Adrenal gland (tissue), 12 donors: Measurements from ENCODE around the gene SAMD4A. TPM values are rescaled to one million over a fixed set of nuclear protein-coding genes. Genes with fewer than 3 reads are reported as not detected.

Experiments
- DNase-seq, 7 donors: peaks; one replicate each; pipeline ENCODE4 v3.0.0-alpha.2; 2019 to 2020
- H3K27ac ChIP-seq, 5 donors: fragments of 200-600 bp; sonication (generic) in 4 of 5; 1 replicate in 3 of 5; 2 replicates in 2 of 5; pipeline versions ENCODE4 v1.5.1 to v1.8.0; 2016 to 2020; ENCODE audit warnings: mild to moderate bottlenecking in 1 of 5
- H3K27me3 ChIP-seq: fragments of 200-600 bp; 2 replicates; pipeline ENCODE4 v1.8.0; 2021
- H3K36me3 ChIP-seq, 2 donors: fragments of 200-600 bp; replicated peaks in 1 of 2; 1 replicate in 1 of 2; 2 replicates in 1 of 2; pipeline versions ENCODE4 v1.5.1 to v1.8.0; 2018 to 2022
- H3K4me1 ChIP-seq, 2 donors: fragments of 200-600 bp; replicated peaks in 1 of 2; 1 replicate in 1 of 2; 2 replicates in 1 of 2; pipeline versions ENCODE4 v1.5.1 to v1.8.0; 2018 to 2021
- H3K4me3 ChIP-seq, 4 donors: fragments of 200-600 bp; sonication (generic) in 3 of 4; one replicate each; pipeline ENCODE4 v1.5.1; 2016 to 2018
- H3K9me3 ChIP-seq, 3 donors: fragments of 200-600 bp; sonication (generic) in 1 of 3; replicated peaks in 1 of 3; 1 replicate in 2 of 3; 2 replicates in 1 of 3; pipeline versions ENCODE4 v1.5.1 to v1.8.0; 2016 to 2021
- CTCF ChIP-seq, 6 experiments: fragments of 450-650 bp in 4 of 6; fragments of 200-600 bp in 2 of 6; sonication (generic) in 1 of 6; IDR thresholded peaks; 1 replicate in 5 of 6; 2 replicates in 1 of 6; pipeline versions ENCODE4 v1.5.1 to v1.8.0; 2016 to 2021; ENCODE audit warnings: antibody characterized with exemption in 6 of 6, mild to moderate bottlenecking in 2 of 6, moderate library complexity in 1 of 6
- POLR2A ChIP-seq, 2 donors: fragments of 450-650 bp; IDR thresholded peaks; one replicate each; pipeline ENCODE4 v1.6.1; 2017; ENCODE audit warnings: antibody characterized with exemption in 2 of 2, mild to moderate bottlenecking in 2 of 2, moderate library complexity in 1 of 2
- WGBS, 4 donors: extraction: QIAGEN DNeasy Blood & Tissue Kit in 2 of 4; methylation state at CpG; one replicate each; pipeline versions ENCODE4 v1.1.5 to v1.1.7; 2013 to 2017; 5-methylcytosine and 5-hydroxymethylcytosine counted together
- intact Hi-C, 2 donors: fragments of 100-400 bp; cut with DNase I; formaldehyde crosslinking; loops; one replicate each; pipeline versions ENCODE4 v1.14.1 to v1.15.0; 2022 to 2023
- polyA plus RNA-seq, 3 donors: library from polyadenylated mRNA; stranded (reverse); fragments of 200-250 nt in 2 of 3; fragments of 350-450 nt in 1 of 3; fragmentation: Illumina TruSeq in 1 of 3; extraction: RNeasy Lipid Tissue Mini Kit (QIAGEN cat#74804) in 1 of 3; gene quantifications; one replicate each; pipeline ENCODE4 v1.2.3, GENCODE V29; 2013 to 2014
- total RNA-seq, 9 donors: library from RNA; depleted of rRNA in 4 of 9; stranded (reverse); fragments of >200 nt in 4 of 9; fragments of 120-200 nt in 1 of 9; fragmentation: NEBNext Ultra II Directional in 1 of 9; extraction: Animal tissue kit (Norgen Biotek cat#: 25700) in 1 of 9; gene quantifications; one replicate each; pipeline versions ENCODE4 v1.1.0 to v1.2.4, GENCODE V29; 2013 to 2023
- donor health status: healthy with polysubstance abuse.
- donor health status: Bipolar disorder and iron deficiency.
- donor health status: DM: yes; HTN: yes; CAD: no.
- donor health status: DM: no; HTN: no; CAD: no.
- donor health status: DM: no; HTN: no; CAD: no.
- donor health status: DM: yes; HTN: yes; CAD: no.

Gene SAMD4A
- total and polyA plus RNA-seq, 12 donors = 2.2 to 13.2 (median 8.3) TPM

- Histone ChIP-seq H3K27me3 (no peaks in the 10 kb centered on the region), H3K4me3 (no peak overlapping the region), H3K9me3 (no peaks in the 10 kb centered on the region), H3K27ac (no peak overlapping the region), H3K4me1 (peaks cover 2 to 18% of the 10 kb centered on the region in 2 donors), H3K36me3 (no peaks in the 10 kb centered on the region)
- 78 to 95% (median 85%) methylated on average over 21 of the region's 21 CpGs for WGBS, 4 donors
- intact Hi-C loops = no loop called here
- no peak for DNase-seq
- TF ChIP-seq CTCF (IDR thresholded peaks at IDR 0.05) (no peak), POLR2A (IDR thresholded peaks at IDR 0.05) (no peak)
These were observed 215.2 kb downstream of the SAMD4A start for GRCh38 chr14:54781961-54782750.

GRCh38 chr14:54782751-54783659 is 216.1 kb downstream of the SAMD4A start:
- Histone ChIP-seq H3K27ac (peak overlapping the region in 1 of 5 donors; percentile 49), H3K36me3 (no peaks in the 10 kb centered on the region), H3K4me3 (no peak overlapping the region), H3K27me3 (no peaks in the 10 kb centered on the region), H3K9me3 (no peaks in the 10 kb centered on the region), H3K4me1 (peaks cover 7 to 22% of the 10 kb centered on the region in 2 donors)
- TF ChIP-seq POLR2A (IDR thresholded peaks at IDR 0.05) = no peak
- peak in 2 of 6 experiments; percentile 27 to 34 for TF ChIP-seq CTCF (IDR thresholded peaks at IDR 0.05)
- 80 to 83% (median 80%) methylated on average over 12 to 14 of the region's 14 CpGs for WGBS, 4 donors
- DNase-seq = peak in 3 of 7 donors; percentile 32 to 61 (median 40)
- intact Hi-C loops = no loop called here

DNA sequence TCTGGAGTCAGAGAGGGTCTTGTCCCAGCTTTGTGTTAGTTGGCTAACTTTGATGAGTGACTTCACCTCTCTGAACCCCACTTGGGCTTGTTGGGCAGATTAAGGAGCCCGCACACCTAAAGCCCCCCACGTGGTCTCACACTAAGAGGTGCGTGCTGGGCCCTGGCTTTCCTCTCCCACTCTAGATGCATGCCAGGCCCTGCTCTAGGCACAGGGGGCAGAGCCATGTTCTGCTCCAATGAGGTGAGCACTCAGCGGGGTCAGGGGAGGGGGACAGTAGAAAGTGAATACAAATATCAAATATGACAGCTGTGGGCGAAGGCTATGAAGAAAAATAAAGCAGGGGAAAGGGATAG is 216.7 kb downstream of the SAMD4A start:
- H3K36me3 ChIP-seq = no peaks in the 10 kb centered on the region
- H3K4me1 ChIP-seq = peaks cover 7 to 22% of the 10 kb centered on the region in 2 donors
- intact Hi-C loops = no loop called here

More for the DNA sequence above, 216.7 kb downstream of the SAMD4A start:
- Histone ChIP-seq H3K9me3 (no peaks in the 10 kb centered on the region), H3K4me3 (no peak overlapping the region), H3K27me3 (no peaks in the 10 kb centered on the region), H3K27ac (peak overlapping the region in 1 of 5 donors; percentile 49)
- 92 to 100% (median 97%) methylated on average over 3 to 5 of the region's 5 CpGs for WGBS, 4 donors
- DNase-seq = peak in 1 of 7 donors; percentile 41
- TF ChIP-seq CTCF (IDR thresholded peaks at IDR 0.05) = no peak
- no peak for TF ChIP-seq POLR2A (IDR thresholded peaks at IDR 0.05)
